NCI-H1417 treated with DMSO at 0.1 percent for 48 hours (cell line): Measurements from ENCODE around the gene FGF14.
"Not testable (repeated sequence)": the region's sequence is repeated elsewhere in the genome, so short reads cannot be mapped to it uniquely, and the experiment has no call there.

Experiments used
- DNase-seq: peaks from one replicate; lab custom pipeline; 2025; lab: John Stamatoyannopoulos, UW

FGF14 gene

DNA sequence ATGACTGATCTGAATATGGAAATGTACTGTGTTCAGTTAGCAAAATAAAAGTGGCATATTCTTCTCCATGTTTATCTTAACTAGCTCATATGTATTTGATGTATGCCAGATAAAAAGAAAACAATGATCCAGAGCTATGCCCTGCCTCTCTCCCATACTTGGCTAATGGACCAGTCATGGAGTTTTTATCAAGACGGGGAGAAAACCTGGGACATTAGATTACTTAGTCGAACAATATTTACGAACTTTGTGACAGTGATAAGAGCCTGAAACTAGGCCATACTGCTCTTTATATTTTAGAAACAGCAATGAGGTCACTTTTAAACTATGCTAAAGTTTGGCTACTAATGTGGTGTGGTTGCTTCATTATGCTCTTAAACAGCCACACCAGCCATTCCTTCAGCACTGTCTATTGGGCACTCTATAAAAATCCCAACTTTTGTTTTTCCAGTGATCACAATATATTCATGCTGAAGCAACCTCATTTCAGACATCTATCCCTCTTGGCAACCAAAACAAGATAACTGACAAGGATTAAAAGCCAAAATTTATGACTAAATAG, 265.0 kb downstream of the FGF14 start:
- no peak for DNase-seq

DNA sequence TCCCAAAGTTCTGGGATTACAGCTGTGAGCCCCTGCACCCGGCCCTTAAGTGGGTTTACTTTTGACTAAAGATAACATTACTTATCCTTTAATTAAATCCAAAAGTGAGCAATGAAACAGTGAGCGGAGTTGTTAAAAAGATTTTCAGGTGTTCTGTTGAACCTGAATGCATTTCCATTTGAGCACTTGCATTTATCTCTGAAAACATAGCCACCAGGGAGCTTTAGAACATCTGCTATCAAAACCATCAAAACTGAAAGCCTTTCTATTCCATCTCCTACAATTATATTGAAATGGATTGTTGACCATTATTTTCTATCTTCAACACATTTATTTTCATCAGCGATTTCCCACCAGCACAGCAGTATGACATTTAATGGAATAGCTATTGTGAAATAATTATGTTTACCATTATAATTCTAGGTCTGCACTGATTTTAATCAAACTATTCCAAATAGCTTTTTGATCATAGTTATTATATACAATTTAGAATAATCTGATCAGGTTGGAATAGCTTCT, 269.0 kb downstream of the FGF14 start:
- DNase-seq = peak; percentile 99

DNA sequence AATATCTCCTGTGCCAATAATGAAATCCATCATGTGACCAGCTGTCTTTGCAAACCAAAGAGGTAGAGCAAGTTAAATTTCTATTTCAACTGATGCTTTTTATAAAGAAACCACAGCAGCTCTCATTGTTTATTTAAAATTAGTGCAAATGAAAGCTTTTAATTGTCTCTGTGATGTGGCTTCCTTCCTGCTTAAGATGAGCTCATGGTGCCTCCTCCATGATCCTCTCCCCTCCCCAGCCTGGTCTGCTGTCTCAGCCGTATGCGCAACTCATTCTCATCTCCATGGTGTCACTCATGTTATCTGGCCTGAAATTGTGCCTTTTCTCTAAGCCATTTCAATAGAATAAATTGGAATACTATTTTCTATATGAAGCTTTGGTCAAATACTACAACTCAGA, 270.6 kb downstream of the FGF14 start:
- no peak for DNase-seq

DNA sequence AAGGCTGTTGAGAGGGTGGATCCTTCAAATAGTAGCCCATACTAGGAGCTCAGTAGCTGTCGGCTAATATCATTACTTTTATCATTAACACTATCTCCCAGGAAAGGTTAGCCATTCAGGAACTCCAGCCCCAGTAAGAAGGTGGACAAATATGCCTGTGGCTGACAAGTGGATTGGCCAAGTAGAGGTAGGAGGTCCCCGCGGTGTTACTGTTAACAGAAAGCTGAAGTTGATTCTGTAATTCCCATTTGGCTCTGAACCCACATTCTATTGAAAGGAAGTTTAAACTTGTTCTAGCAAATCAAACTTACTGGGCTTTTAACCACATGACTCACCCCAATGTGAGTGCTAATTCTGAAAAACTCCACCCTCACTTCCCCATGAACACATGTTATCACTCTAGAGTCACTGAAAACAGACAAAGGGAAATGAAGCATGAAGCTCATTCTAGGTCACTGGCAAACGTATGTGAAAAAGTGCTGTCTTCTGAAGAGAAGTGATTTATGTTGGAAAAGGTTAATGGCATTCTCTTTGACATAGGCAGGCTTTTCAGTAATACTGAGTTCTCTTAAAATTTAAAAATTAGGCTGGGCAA, 273.5 kb downstream of the FGF14 start:
- DNase-seq = no peak

DNA sequence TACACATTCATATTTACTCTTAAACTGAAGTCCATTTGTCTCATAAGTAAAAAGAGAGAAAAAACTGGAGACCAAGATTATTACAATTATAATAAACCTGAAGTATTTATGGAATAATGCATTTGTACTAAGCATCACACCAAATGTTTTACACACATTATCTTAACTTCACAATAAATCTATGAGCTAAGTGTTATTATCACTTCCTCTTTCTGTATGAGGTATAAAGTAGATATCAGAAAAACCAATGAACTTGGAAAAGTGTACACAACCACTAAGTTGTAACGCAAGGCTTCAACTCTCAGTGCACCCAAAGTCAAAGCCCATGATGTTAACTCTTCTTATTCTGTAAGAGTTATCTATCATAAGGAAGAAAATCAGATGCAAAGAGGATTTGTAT, 274.7 kb downstream of the FGF14 start:
- no peak for DNase-seq

DNA sequence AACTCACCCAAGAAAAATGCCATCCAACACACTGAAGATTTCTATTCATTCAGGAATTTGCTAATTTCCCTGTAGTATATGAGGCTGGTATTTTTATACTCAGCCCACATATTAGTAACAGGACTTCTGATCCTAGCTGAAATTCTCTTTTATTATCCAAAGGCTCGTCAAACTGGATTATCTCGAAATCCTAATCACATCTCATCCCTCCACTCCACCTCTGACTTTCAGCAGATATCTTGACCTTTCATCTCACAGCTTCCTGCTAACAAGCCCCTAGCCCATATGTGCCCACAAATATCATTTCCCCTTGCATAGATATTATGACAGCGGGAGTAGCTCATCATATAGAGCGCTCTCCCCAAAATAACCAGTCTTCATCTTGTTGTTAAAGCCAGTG, 279.7 kb downstream of the FGF14 start:
- no peak for DNase-seq

DNA sequence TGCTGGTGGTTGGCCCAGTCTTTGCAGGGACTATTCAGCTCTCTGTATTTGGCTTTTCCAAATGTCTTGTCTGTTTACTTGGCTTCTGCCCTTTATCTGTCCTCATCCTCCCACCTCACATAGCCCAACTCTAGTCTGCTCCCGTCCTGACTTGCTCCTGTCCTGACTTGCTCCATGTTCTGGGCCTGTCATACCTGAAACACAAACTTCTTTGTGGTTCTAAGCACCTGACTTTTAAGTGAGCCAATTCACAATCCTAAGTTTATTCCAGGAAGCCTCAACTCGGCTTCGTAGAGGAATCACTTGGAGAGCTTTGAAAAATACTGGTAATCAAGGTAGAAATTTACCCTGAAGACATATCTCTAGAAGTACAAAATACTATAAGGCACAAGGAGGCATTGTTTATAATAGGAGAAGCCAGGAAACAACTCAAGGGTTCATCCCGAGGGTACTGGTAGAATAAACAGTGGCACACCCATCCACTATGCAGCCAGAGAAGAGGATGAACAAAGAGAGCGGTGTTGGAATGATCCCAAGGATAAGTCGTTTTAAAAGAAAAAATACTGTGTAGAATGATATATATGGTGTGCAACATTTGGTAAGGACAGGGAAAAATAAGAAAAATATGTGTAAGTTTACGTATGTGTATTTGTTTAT, 284.5 kb downstream of the FGF14 start:
- DNase-seq = no peak

DNA sequence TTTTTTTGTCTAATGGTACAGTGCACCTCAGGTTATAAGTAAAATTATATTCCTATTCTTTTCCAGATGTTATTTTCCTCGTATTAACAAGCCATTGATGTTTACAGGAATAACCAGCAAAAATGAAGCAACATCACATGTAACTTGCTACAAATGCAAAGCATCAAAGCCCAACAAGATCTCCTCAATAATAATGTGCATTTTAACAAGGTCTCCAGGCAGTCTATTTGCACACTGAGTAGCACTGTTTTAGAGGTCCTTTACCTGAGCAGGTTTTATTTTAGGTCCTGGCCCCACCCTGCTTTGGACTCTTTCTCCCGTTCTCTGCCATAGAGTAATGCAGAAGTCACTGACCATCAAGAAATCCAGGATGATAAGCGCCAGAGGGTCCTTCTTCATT, 298.4 kb downstream of the FGF14 start:
- DNase-seq = no peak

DNA sequence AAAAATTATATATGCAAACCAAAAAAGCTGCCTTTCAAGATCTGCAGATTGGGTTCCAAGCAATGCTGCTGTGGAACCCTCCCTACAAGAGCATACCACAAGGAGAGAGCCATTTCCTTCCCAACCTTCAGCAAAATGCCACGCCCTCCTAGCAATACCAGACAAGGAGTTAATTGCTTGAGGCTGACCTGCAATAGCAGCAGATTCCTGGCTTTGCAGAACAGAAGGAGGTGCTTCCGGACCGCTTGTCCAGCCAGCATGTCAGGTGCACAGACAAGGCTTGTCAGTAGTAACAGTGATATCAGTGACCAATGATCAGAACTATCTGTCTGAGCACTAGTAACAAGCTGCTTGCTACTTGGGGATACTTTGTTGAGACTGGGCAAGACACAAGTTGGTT, 301.6 kb downstream of the FGF14 start:
- no peak for DNase-seq

DNA sequence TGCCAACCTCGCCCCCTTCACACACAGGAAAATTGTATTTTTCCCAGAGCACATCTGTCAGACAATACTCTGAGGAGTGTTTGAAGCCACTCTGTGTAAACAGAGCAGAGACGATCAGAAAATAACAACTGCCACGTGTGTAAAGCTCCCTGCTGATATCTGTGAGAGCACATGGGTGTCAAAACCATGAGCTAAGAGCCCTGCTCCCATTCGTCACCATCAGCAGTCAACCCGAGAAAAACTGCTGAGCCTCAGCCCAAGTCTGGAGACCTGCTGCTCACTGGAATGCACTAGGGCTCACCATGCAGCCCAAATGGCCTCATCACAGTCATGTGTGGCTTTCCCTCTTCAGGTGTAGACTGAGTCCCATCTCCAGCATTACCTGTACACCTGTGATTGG, 304.1 kb downstream of the FGF14 start:
- no peak for DNase-seq

DNA sequence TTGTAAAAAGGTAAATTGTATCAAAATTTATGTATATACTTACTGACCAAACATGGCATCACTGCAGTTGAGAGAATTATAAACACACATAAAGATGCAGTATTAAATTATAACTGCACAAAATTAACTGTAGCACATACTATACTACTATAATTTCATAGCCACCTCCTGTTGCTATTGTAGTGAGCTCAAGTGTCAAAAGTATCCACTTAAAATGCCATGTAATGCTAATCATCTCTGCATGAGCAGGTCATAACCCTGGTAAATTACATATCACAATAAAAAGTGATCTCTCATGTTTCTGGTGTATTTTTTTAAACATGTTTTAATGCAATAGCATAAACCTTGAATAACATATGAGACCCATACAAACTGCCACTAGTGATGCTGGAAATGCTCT, 308.6 kb downstream of the FGF14 start:
- peak; percentile 58 for DNase-seq

DNA sequence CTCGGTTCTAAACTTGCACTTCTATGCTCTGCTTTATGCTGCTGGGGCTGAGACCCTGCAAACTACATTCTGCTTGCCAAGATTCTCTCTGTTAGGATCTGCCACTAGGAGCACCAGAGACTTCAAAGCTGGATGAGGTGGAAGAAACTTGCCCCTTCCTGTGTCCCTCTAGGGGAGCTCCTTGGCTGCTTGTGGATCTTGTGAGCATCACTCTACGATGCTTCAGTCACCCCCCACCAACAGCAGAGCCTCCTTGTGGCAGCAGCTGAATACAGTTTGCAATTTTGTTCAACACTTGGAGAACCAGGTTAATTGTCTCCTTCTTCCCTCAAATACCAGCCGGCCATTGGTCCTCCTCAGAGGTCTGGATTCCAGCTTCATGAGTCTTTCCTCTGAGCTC, 310.6 kb downstream of the FGF14 start:
- no peak for DNase-seq

DNA sequence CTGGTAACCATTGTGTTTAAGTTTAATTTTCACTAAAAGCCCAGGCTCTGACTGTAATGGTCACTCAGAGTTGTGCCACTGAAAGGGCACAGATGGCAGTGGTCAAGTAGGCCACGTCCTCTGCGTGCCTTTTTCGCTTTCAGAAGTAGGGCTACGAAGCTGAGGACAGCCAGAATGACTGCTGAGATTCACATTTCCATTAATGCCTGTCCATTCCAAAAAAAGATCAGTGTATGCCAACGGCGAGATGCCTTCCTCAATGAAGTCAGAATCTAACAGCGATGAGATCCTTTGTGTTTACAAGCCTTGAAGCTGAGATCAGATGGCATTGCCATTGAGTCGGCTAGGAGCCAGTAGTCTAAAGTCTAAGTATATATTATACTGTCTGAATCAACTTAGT, 311.3 kb downstream of the FGF14 start:
- DNase-seq = no peak

DNA sequence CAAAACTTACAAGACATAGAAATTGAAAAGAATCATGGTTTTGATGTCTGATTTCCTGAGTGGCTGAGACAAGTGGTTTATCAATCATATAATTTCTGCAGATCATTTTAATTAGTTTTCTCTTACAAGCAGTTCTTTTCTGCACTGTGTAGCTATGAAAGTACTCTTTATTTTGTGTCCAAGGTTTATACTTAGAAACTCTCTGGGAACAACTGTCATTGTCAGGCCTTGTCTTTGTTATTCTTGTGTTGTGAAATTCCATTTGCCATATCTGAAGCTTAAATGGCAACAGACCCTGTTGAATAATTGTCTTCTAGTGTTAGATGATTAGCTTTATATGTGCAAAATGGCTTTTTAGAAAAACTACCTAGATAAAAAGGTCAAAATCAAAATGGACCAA, 312.1 kb downstream of the FGF14 start:
- DNase-seq = no peak

DNA sequence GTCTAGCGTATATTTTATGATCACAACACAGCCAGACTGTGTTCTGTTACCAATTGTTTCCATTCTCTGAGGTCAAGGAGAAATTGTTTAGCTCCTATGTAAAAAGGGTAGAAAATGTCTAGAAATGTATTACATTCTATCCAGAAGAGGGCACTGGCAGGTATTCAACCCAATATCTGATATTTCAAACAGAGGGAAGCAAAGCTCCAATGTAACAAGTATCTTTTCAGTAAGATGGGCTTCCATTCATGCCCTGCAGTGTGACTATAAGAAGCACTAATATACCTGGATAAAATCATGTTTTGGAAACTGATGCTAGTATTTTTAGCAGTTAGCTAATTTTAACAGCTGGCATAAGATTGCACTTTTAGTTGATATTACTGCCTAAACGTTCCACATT, 312.7 kb downstream of the FGF14 start:
- no peak for DNase-seq

DNA sequence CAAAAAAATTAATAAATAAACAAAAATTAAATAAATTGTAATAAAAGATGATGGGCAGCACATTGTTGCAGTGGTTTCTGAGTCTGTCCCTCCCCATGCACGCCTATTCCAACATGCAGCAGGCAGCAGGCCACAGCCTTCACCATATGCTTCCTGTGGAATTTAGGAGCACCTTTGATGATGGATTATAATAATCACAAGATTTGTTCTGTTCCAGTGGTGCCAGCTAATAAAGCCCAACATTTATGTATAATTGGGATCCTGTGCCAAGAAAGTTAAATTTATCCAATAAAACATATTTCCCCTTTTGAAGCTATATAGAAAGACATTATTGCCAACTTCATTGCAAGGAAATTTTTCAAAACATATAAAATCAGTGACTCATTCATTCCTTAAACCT, 328.6 kb downstream of the FGF14 start:
- DNase-seq = no peak

DNA sequence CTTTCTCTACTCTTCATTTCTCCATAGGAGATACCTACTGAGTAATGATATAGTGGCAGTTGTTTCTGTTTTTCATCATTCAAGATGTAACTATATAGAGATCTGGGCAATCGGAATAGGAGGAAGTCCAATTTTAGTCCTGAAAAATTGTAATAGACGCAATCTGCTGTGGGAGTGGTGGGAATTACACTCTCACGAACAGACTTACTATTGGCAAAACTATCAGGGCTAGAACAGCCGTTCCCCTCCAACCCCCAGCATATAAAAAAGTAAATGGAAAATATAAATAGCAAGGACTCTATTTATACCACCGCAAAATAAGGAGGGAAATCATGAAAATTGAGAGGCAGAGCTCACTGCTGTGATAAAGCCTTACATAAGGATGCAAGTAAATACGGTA, 330.1 kb downstream of the FGF14 start:
- DNase-seq = no peak

DNA sequence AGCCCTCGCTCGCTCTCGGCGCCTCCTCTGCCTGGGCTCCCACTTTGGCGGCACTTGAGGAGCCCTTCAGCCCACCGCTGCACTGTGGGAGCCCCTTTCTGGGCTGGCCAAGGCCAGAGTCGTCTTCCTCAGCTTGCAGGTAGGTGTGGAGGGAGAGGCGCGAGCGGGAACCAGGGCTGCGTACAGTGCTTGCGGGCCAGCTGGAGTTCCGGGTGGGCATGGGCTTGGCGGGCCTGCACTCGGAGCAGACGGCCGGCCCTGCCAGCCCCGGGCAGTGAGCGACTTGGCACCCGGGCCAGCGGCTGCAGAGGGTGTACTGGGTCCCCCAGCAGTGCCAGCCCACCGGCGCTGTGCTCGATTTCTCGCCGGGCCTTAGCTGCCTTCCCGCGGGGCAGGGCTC, 333.5 kb downstream of the FGF14 start:
- DNase-seq = not testable (repeated sequence)

DNA sequence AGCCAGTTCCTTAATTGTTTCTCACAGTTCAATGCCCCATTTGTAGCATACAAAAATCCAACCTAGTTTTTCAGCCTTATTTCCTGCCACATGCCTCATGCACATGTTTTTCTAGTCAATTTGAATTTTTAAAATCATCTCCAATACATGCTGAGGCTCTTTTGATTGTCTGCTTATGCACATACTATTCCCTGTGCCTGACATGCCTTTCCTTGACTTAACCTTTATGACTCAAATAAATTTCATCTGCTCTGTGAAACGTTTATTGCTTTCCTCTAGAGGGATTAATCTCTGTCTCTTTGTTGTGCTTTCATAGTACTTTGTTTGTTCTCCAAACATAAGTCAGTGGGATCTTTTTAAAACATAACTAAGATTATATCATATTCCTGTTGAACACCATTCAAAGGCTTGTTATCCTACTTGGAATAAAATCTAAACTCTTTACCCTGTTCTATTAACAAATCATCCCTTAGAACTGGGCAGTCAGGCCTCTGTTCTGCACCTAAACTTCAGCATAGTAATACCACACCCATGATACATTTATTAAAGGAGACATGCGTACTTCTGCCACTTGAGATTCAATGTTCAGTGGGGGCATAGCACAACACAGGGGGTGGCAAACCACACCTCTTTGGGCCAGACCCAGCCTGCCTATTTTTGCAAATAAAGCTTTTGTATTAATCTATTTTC, 346.6 kb downstream of the FGF14 start:
- DNase-seq = no peak

DNA sequence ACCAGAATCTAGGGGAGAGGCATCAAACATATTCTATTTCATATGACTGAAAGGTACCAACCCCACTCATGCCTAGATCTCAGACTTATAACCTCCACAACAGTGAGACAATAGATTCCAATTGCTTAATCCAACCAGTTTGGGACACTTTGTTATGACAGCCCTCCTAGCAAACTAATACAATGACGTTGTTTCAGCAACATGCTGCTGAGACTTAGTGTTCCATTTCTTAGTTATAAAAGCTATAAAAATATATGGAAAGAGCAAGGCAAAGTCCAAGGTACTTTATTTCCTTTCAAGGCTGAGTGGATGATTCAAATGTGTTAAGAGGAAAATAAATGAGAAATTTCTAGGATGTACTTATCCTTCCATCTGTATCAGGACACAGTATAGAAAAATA, 352.0 kb downstream of the FGF14 start:
- DNase-seq = no peak

DNA sequence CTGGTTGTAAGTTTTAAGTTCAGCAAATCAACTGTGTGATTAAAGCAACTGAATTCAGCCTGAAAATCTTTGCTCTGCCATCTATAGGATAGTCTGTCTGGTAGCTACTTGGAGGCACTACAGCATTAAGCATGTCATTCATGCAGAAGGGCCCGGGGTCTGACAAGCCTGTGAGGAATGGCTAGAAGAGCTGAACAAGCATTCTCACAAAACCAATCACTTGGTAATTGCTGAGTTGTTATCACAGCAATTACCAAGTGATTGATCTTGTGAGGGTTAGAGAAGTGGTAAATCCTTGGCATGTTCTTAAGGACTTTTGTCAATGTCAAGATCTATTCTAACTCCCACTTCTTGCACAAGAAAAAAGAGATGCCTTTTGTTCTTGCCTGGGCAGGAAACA, 356.1 kb downstream of the FGF14 start:
- DNase-seq = no peak

DNA sequence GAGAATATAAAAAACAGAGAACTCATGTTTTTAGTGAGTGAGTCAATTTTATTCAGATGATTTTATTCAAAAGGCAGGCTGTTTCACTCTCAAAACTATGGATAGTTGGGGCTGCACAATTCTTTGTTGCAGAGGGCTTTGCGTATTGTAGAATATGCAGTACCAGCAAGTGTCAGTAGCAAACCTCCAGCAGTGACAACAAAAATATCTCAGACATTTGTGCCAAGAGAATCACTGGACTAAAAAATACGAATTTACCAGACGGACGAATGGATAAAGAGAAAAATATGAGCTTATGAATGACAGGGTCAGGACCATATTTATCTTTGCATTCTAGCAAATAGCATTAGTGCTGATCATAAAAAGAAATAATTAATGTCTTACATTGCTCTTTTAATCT, 359.1 kb downstream of the FGF14 start:
- no peak for DNase-seq

DNA sequence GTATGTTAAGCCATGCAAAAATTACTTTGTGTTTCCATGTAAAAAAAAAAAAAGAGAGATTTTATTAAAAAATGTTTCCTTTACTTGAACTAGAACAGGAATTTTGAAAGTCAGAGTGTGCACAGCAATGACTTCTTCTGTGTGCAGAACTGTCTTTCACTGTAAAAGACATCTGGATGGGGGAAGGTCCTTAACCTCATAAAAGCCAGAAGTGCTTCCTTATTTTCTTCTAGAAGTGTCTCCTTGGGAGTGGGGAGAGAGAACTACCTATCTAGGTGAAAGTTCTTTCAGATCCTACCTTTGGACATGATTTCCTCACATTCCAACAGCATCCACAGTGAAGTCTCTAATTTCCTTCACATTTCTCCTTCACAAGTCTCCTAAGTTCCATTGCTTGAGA, 360.3 kb downstream of the FGF14 start:
- DNase-seq = no peak
